Measurements from ENCODE around the gene PROP1. TPM values are rescaled to one million over a fixed set of nuclear protein-coding genes. Genes with fewer than 3 reads are reported as not detected.
"Not testable (repeated sequence)": the region's sequence is repeated elsewhere in the genome, so short reads cannot be mapped to it uniquely, and the experiment has no call there.

The PROP1 gene
- polyA plus RNA-seq (ENCODE audit: insufficient read length): not detected
- long read RNA-seq, donor 1: 0 reads
- long read RNA-seq, donor 2: 0 reads
- long read RNA-seq, donor 3: 0 reads
- long read RNA-seq, donor 4: 0 reads
- long read RNA-seq, donor 5: 0 reads
- long read RNA-seq, donor 6: 0 reads
- long read RNA-seq, donor 7: 0 reads
- long read RNA-seq, donor 8: 0 reads

DNA sequence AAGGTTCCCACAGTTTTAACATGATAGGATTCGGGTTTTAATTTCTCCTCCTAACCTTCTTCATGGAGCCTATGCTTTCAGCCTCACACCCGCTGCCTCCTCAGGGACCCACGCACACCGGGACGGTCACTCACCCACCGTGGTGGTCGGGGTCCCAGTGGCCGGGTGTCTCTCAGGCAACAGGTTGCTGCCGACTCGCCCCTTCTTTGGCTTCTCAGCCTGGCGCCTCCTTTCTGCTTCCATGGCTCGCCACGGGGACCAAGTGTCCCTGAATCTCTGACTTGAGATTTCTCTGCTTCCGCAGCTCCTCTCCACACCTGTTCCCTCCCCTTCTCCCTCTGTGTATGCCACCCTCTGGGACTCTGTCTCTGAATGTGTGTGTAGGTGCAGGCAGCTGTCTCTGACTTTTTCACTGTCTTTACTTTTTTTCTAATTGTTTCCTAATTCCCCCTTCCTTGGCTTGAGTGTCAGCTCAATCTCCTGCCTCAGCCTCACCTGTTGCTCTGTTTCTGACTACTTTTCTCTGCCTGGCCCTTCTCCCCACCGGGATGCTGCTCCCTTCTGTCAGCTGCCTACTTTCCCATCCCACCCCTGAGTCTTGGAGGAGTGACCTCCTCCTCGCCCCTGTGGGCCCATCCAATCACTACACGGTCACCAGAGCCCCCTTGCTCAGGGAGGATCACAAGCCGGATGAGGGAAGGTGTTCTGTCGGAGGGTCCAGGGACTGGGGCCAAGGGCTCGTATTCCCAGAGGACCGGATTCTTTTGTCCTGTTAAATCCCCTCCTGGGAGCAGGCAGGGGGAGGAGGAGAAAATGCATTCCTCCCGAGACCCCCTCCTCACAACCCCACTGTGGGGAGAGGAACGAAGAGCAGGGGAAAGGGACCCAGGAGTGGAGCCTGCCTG lies at the start of gene PROP1:
Gene PROP1, minus strand, starts transcription at position 552 of the 905 bp plus-strand sequence. Its CDS starts 309 bp downstream, at position 243.
- DNase-seq: no peak

DNA sequence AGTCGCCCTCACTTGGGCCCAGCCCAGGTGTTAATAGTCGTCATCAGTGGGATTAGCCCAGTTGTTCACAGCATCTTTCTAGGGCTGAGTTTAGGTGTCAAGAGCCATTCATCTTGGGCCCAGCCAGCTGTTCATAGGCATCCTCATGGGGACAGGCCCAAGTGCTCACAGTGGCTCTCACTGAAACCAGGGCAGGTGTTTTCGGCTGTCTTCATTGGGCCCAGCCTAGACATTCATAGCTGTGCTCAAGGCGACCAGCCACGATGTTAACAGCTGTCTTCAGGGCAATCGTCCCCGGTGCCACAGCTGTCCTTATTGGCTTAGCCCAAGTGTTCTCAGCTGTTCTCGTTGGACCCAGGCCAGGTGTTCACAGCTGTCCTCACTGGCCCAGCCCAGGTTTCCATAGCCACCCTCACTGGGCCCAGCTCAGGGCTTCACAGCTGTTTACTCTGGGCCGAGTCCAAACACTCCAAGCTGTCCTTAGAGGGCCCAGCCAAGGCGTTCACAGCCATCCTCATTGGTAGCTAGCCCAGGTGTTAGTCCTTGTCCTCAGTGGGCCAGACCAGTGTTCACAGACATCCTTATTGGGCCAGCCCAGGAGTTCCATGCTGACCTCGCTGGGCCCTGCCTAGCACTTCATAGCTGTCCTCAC lies 23.5 kb upstream of the PROP1 start:
- DNase-seq: not testable (repeated sequence)

DNA sequence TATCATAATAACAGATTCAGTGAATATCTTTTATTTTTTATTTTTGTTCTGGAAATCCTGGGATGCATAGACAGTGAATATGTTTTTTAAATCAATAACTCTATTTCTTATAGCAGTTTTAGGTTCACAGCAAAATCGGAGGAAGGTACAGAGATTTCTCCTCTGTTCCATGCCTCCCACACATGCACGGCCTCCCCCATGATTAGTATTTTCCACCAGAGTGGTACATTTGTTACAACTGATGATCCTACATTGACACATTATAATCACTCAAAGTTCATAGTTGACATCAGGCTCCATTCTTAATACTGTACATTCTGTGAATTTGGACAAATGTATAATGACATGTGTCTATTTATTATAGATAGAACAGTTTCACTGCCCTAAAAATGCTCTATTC lies 16.7 kb upstream of the PROP1 start:
- not testable (repeated sequence) for DNase-seq

DNA sequence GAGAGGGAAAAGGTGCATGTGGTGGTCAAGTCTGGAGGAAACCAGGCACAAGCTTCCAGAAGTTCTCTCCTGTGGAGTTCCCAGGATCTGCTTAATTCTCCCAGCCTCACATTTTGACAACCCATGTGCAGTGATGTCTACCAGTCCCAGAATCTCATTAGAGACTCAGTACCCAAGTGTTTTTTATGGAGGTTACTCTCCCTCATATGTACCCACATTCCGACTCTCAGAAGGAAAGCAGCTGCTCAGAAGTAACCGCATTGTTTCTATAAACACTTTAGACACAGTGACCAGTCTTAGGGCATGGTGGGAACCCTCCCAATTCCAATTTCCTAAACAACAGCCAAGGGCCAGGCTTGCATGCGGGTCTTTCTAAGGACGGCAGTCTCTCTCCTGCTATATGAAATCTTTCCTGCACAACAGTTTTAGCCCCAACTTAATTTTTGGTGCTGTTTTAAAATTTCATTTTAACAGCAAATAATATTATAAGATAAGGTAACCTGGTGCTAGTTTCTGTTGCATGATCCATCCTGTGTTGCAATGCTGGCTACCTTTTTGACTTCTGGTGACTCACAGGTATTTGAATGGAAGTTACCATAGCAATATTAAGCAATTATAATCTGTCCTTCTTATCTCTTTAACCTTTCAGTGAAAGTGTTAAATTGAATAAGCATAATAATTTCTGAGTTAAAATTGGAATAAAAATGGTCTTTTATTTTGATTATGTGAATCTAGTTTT lies 15.9 kb upstream of the PROP1 start:
- DNase-seq: not testable (repeated sequence)

DNA sequence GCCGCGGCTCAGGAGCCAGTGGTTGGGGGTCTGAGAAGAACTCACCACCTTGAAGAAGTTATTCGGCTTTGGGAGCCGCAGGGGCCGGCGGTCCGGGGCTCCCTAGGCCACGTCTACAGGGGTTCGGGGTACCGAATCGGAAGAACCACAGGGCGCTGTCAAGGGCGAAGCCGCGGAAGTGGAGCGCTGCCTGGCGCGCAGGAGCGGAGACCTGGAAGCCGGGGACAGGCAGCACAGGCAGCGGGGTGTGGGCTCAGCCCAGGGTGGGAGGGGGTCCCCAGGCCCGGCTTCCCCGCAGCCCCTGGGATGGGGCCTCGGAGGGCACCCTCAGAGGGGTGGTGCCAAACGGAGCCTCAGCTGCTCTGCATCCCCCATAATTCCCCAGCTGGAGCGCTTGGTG lies 11.2 kb upstream of the PROP1 start:
- not testable (repeated sequence) for DNase-seq

DNA sequence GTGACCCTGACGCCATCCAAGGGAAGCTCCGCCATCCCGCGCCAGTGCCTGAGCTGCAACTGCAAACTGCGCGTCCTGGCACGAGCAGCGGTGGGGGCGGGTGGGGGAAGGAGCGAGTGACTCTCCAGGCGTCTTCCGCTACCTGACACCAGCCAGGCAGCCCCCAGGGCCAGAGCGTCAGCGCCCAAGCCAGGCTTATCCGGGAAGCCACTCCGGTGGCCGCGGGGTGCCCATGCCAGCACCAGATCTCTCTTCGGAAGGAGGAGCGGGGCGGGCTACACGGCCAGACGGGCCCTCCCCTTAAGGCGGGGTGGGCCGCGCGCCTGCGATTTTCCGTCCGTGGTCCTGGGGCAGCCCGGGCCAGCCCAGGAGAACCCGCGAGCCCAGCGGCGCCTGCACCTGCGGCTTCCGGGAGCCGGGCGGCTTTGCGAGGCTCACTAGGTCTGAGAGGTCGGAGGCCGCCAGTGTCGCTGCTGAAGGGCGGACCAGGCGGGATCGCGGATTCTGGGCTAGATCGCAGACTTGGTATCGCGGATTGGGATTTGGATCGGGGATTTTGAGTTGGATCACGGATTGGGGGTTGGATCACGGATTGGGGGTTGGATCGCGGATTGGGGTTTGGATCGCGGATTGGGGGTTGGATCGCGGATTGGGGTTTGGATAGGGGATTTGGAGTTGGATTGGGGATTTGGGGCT lies 10.6 kb upstream of the PROP1 start:
- not testable (repeated sequence) for DNase-seq

DNA sequence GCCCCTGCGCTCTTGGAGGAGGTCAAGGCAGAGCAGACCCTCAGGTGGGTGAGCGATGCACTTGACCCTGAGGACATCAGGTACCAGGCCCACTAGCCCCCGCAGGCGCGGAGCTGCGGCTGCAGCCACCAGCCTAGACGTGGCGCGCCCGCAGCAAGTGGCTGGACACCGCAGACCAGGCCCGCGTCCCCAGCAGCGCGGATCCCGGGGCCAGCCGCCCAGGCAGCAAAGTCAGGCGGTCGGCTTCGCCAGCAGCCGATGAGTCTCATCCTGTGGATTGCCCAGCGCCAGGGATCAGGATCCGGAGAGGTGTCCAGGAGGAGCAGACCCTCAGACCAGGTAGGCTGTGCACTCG lies 10.1 kb upstream of the PROP1 start:
- not testable (repeated sequence) for DNase-seq

DNA sequence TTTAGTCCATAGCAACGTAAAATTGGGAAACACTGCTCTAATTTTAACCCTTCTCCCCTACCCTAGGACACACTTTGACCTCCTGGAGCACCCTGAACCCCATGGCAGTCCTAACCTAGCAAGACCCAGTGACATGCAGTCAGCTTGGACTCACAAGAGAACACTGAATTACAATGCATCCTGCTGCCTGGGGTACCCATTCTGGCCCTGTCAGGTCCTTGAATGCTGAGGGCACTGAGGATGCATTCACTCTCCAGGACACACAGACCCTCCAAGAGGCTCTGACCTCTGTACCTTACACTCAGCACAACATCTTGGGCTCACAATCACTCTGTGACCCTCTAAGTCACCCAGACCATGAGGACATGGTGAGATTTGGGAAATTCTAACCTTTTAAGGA lies 1.8 kb upstream of the PROP1 start:
- no peak for DNase-seq

DNA sequence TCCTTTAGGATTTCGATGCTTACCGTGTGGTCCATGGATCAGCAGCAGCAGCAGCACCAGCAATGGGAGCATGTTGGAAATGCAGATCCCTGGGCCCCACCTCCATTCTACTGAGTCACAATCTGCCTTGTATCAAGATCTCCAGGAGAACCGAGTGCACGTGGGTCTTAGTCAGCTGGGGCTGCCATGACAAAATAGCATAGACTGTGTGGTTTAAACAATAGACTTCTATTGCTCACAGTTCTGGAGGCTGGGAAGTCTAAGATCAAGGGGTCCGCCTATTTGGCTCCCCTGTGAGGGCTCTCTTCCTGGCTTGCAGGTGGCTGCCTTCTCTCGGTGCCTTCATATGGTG lies 1.3 kb upstream of the PROP1 start:
- DNase-seq: no peak

DNA sequence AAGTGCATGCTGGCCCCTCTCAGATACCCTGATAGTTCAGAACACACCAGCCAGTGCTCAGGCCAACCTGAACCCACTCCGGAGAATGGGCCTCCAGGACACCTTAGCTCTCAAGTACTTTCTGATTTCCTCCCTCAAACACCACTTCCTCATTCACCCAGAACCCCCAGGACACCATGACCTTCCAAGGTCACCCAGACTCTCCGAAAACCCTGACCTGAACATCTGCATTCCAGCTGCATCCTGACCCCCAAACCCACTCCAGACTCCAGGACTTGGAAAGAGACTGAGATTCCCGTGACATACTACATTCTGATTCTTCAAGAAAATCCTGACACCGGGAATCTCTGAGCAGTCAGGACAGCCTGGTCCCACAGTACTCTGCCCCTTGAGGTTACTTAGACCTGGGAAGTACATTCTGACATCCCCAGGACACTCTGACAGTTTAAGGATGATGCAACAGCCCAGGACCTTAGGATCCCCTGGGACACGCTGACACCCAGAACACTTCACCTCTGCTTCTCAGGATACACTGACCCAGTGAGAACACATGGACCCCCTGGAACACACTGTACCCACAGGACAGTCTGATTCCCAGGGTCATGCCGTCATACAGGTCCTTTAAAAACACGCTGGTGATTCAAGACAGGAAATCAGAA lies 747 bp upstream of the PROP1 start:
- DNase-seq: no peak

DNA sequence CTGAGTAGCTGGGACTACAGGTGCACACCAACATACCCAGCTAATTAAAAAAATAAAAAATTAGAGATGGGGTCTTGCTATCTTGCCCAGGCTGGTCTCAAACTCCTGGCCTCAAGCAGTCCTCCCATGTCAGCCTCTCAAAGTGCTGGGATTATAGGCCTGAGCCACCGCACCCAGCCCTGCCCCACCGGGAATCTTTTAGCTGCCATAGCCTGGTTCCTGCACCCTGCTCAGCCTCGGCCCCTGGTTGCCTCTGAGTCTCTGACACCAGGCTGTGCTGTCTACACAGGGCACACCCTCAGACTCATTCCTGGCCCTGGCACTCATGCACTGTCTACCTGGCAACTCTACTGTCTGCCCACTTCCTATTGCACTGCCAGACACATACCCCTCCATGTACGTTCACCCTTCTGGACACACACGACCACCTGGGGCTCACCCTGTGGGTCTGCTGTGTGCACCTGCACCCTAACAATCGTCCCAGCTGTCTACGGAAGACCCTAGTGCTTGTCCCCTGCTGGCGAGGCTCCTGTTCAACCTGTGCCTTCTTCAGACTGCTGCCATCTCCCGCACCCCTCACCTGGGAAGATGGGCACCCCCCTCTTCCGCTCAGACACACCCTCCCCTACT lies 1.4 kb downstream of the PROP1 start:
- no peak for DNase-seq

DNA sequence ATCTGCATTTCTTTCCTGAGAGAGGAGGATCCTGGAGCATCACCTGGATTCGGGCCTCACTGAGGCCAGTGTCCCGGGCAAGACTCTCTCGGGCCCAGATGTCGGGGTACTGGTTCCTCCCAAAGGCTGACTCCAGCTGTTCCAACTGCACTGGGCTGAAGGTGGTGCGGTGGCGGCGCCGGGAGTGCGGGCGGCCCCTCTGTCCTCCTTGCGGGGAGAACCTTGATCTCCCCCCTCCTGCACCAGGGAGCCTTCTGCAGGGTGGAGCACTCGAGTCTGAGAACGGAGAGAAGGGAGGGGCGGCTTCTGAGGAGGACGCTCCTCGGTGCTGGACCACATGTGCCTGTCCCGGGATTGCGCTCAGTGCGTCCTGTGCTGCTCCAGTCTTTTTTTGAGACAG lies 2.0 kb downstream of the PROP1 start:
- DNase-seq: no peak

DNA sequence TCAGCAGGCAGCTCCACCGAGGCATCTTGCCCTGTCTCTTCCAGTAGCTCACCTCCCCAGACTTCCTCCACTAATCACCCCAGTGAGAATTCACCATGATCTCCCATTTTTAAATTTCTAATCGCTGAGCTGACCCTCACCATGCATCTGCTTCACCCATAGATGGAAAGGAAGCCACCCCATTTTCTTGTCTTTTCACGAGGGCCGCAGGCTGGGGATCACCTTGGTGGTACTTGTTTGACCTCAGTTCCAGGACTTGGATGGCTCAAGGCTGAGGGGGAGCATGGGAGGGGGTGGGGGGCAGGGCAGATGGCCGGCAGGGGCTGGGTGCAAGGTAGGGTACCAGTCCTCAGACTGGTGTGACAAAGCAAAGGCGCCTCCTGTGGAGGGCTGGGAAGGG lies 3.6 kb downstream of the PROP1 start:
- no peak for DNase-seq

DNA sequence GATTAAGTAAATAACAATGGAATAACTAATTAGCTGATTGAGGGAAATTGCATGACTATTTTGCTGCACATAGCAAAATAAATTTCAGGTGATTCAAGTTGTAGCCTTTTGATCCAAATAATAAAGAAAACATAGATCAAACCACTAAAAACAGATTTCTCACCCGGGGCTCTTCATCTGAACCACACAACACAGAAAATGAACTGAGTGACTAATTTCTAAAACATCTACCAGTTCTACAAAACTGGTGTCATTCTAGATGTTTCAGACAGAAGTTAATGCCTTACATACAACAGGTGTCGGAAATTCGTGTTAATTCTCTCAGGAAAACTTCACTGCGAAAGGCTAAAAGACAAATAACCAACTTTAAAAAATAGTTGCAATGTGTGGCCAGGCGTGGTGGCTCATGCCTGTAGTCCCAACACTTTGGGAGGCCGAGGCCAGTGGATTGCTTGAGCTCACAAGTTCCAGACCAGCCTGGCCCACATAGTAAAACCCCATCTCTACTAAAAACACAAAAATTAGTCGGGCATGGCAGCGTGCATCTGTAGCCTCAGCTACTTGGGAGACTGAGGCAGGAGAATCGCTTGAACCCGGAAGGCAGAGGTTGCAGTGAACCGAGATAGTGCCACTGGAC lies 6.9 kb downstream of the PROP1 start:
- DNase-seq: no peak

DNA sequence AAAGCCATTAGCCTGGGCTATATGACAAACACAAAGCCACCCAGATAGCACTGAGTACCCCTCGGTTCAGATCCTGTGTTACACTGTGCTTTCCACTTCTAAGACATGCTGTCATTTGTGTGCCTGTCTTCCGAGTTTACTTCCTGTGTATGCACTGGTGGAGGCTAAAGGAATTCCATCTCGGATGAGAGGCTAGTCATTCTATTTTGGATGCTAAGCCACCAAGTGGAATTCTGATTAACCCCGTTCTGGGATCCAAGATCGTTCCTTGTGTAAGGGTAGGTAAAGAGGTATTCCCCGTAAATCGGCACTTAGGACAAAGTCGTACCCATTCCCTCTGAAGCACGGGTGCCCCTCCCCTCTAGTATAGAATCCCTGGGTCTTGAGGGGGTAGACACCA lies 8.7 kb downstream of the PROP1 start:
- DNase-seq: no peak

DNA sequence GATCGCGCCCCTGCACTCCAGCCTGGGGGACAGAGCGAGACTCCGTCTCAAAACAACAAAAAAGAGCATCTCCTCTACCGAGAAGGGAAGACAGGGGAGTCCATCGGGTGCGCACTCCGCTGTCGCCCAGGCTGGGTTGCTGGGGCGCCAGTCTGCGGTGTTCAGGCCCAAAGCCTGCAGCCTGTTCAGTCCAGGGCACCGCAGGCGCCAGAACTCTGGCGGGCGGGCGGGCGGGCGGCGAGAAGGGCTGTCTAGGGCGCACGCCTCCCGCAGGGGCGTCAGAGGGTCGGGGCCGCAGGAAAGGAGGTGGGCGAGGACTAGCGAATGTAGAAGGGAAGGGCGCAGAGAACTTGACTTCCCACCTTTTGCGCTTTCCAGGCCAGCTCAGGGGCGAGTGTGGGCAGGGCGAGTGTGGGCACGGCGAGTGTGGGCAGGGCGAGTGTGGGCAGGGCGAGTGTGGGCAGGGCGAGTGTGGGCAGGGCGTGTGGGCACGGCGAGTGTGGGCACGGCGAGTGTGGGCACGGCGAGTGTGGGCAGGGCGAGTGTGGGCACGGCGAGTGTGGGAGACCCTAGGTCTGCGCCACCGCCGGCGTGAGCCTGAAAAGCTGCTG lies 10.5 kb downstream of the PROP1 start:
- DNase-seq: no peak

DNA sequence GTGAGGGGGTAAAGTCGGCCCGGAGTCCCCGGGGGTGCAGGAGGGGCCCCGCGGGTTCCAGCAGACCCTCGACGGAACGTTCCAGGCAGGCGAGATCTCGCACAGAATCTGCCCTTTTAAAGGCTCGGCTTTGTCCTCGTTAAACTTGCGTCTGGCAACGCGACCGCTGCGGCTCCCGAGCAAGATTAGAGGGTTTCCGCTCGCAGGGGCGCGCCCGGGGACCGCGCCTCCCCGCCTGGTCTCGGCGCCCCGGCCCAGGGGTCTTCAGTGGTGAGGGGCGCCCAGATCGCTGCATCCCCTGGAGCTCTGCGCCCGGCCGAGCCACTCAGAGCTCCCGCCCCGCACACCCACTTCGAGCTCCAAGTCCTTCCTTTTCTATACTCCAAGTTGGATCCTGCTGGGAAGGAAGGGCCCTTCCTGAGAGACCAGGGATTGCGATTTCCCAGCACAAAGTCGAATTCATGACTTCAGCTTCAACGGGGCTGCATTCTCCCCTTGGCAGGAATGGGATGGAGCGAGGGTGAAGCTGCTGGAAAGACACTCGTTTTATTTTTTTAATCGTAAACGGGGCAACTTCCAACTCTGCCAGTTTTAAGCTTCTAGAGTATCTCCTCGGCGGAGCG lies 11.3 kb downstream of the PROP1 start:
- no peak for DNase-seq

DNA sequence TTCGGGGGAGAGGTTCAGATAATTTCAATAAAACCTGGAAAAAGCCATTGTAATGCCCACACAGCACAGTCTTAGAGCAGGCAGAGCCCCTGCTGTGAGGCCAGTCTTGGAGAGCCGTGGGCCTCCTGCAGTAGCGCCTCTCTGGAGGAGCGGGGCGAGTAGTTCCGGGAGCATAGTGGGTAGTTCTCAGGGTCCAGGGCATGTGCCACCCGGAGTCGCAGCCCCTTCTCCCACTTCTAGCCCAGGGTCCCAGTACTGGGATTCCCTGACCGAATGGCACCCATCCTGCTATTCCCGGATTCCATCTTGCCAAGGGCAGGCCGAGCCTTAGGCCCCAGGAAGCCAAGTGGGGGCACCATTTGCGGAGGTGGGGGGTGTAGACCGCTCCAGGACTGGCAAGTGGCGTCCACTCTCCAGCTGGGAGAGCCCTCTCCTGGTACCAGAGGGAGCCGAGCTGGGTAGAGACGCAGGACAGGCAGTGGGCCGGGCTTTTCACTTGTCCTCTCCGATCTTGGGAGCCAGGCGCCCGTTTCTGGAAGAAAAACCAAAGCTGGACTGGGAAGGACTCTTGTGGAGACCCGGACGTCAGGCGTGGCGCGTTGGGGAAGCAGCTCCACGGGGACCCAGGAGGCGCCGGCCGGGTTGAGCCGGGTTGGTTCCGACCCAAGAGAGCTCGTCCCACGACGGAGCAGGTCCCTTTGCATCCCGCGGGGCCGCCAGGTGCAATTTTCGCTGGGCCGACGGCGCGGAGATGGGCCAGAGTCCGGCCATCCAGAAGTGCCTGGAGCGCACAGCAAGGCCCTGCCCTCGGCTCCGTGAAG lies 12.1 kb downstream of the PROP1 start:
- no peak for DNase-seq

DNA sequence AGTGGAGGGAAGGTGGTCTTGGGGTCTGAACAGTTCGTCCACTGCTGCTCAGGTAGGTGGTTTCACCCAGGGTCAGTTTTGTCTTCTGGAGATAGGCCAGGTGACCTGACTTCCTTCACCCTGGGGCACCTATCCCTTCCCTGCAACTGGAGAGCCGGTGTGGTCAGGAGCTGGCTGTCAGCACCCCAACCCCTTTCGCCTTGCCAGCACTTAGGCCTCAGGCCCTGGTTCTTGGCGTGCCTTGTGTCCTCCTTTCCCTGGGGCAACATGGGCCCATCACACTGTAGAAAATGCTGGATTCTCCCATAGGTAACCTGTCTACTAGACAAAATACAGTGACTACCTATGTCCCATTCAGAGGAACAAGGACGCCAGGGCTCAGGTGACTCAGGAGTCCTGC lies 13.1 kb downstream of the PROP1 start:
- no peak for DNase-seq

Measured in left kidney (tissue), 8 donors.